ENCODE data around the gene CCDC175. TPM values are rescaled to one million over a fixed set of nuclear protein-coding genes. Genes with fewer than 3 reads are reported as not detected.

CCDC175 gene
- total and polyA plus RNA-seq, 2 donors (not counting 3 experiments of a cell fraction or from before 2014, with no cell fraction given), result not detected

DNA sequence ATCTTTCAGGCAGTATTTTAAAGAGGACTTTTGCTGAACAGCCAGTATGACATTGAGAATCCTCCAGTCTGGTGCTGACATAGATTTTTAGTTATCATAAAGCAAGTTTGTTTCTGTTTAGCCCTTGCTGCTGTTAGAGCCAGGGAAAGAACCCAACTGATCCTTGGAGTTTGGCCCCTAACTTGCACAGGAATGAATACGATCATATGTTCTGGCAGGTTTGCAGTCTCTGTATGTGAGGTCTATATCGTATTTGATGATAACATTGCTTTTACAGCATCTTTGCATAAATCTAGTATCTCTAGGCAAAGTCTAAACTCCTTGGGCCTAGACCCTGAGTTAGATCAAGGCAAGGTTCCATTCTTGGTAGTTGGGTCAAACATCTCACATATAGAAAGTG is 4.3 kb upstream of the CCDC175 start:
- CTCF ChIA-PET, result interaction anchor here (1.4 kb wide), 1 partner anchor 317 kb away, joined by 5 read pairs; no protein-coding TSS in a partner anchor
- H3K4me2 ChIP-seq (ENCODE audit: insufficient read depth, low read length), result no peak overlapping the region
- no peaks in the 10 kb centered on the region for H3K36me3 ChIP-seq (ENCODE audit: control insufficient read depth in 2 of 2, extremely low read depth in 1 of 2, insufficient read depth in 2 of 2, low read length in 2 of 2)
- H3K4me1 ChIP-seq (ENCODE audit: control insufficient read depth, extremely low read depth, insufficient read depth, low read length), result no peaks in the 10 kb centered on the region
- intact Hi-C loops (cut with micrococcal nuclease) (no loop called here), dilution Hi-C loops (cut with MboI; ENCODE audit: extremely low pct_ligation_motif_present, low sequenced_read_pairs) (no loop called here)
- FAIRE-seq, result no peak
- H3K27ac ChIP-seq (ENCODE audit: insufficient read depth, low read depth, low read length), result no peak overlapping the region
- no peaks in the 10 kb centered on the region for H4K20me1 ChIP-seq (replicated peaks; ENCODE audit: control insufficient read depth, extremely low read depth, insufficient read depth, low read length)
- TF ChIP-seq EZH2 (IDR thresholded peaks at IDR 0.05; ENCODE audit: borderline replicate concordance, low read depth, low read length, severe bottlenecking), result no peak
- TF ChIP-seq, protein P1, sequence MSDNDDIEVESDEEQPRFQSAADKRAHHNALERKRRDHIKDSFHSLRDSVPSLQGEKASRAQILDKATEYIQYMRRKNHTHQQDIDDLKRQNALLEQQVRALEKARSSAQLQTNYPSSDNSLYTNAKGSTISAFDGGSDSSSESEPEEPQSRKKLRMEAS (IDR thresholded peaks at IDR 0.05; ENCODE audit: insufficient read depth, insufficient read length), result no peak
- TF ChIP-seq GATA2 (IDR thresholded peaks at IDR 0.05; ENCODE audit: insufficient read depth, insufficient read length, low read depth, low read length), result no peak
- TF ChIP-seq MYC (IDR thresholded peaks at IDR 0.05; ENCODE audit: low read depth, low read length), result no peak
- no peak for TF ChIP-seq FOS (IDR thresholded peaks at IDR 0.05; ENCODE audit: borderline replicate concordance, insufficient read depth, low read length)
- TF ChIP-seq, protein P2, sequence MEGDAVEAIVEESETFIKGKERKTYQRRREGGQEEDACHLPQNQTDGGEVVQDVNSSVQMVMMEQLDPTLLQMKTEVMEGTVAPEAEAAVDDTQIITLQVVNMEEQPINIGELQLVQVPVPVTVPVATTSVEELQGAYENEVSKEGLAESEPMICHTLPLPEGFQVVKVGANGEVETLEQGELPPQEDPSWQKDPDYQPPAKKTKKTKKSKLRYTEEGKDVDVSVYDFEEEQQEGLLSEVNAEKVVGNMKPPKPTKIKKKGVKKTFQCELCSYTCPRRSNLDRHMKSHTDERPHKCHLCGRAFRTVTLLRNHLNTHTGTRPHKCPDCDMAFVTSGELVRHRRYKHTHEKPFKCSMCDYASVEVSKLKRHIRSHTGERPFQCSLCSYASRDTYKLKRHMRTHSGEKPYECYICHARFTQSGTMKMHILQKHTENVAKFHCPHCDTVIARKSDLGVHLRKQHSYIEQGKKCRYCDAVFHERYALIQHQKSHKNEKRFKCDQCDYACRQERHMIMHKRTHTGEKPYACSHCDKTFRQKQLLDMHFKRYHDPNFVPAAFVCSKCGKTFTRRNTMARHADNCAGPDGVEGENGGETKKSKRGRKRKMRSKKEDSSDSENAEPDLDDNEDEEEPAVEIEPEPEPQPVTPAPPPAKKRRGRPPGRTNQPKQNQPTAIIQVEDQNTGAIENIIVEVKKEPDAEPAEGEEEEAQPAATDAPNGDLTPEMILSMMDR (IDR thresholded peaks at IDR 0.05; ENCODE audit: extremely low read depth in 1 of 2, insufficient read depth in 1 of 2, low read depth in 1 of 2, low read length in 2 of 2), result no peak
- TF ChIP-seq POLR2AphosphoS5 (IDR thresholded peaks at IDR 0.05; ENCODE audit: insufficient read depth, low read depth, low read length), result no peak
- TF ChIP-seq POLR2A (IDR thresholded peaks at IDR 0.05; ENCODE audit: low read depth, low read length), result no peak
- no peak for TF ChIP-seq JUN (IDR thresholded peaks at IDR 0.05; ENCODE audit: borderline replicate concordance, insufficient read depth, insufficient read length, low read depth)
- H3K79me2 ChIP-seq (ENCODE audit: control insufficient read depth, insufficient read depth, low read length), result no peaks in the 10 kb centered on the region
- H3K27me3 ChIP-seq (ENCODE audit: control insufficient read depth in 2 of 2, insufficient read depth in 2 of 2, low read length in 2 of 2), result peaks cover 0 to 6% of the 10 kb centered on the region in 2 experiments
- POLR2A ChIA-PET, result no interaction called here
- H2AFZ ChIP-seq (ENCODE audit: low read depth, low read length), result no peak overlapping the region
- no peaks in the 10 kb centered on the region for H3K9me1 ChIP-seq (replicated peaks; ENCODE audit: control insufficient read depth, extremely low read depth, insufficient read depth, low read length)
- BruUV-seq (replicated peaks), result no TSS peak
- H3K9ac ChIP-seq (replicated peaks; ENCODE audit: extremely low read depth, insufficient read depth, low read length), result no peak overlapping the region
- H3K4me3 ChIP-seq (replicated peaks in 1 of 3; ENCODE audit: insufficient read depth in 1 of 3, low read depth in 1 of 3, low read length in 3 of 3), result no peak overlapping the region
- H3K9me3 ChIP-seq (replicated peaks; ENCODE audit: control insufficient read depth, insufficient read depth, low read length), result no peaks in the 10 kb centered on the region
- DNase-seq (ENCODE audit: low read depth, low spot score), result no peak

Measured in endothelial cell of umbilical vein (primary cell).